GM11168 (cell line): ENCODE measurements around the gene DDAH2.
"Not testable (repeated sequence)": the region's sequence is repeated elsewhere in the genome, so short reads cannot be mapped to it uniquely, and the experiment has no call there.

ENCODE experiments used
- in situ Hi-C: fragments of 300-500 bp; cut with MboI; formaldehyde crosslinking; loops from one replicate; pipeline ENCODE4 v1.12.0; 2022; ENCODE audit warnings: low sequenced_read_pairs; ENCODE audit not compliant: unreplicated experiment

Gene DDAH2

DNA sequence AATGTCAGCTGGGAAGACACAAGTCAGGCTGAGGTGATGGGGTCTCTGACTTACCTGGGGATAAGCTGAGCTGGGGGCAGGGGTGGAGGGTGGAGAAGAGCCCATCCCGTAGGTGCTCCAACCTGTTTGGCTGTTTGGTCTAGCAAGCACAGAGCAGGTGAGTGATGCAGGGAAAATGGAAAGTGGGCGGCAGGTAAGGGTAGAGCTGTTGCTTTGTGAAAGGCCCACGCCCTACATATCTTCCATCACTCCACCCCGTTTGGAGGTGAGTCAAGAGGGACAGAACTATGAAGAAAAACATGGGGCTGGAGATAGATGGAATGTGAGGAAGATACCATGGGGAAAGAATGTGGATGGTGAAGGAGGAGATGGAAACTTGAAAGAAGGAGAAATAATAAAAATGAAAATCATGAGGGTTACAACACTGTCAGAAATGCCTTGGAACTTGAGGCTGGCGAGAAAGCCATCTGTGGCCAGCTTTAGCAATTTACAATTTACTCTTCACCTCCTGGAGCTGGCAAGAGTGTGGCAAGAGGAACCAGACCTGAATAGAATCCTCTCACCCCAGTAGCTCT is 8.8 kb downstream of the DDAH2 start:
- in situ Hi-C loops = no loop called here

GRCh38 chr6:31719001-31719400 is 10.1 kb downstream of the DDAH2 start:
- in situ Hi-C loops = no loop called here

DNA sequence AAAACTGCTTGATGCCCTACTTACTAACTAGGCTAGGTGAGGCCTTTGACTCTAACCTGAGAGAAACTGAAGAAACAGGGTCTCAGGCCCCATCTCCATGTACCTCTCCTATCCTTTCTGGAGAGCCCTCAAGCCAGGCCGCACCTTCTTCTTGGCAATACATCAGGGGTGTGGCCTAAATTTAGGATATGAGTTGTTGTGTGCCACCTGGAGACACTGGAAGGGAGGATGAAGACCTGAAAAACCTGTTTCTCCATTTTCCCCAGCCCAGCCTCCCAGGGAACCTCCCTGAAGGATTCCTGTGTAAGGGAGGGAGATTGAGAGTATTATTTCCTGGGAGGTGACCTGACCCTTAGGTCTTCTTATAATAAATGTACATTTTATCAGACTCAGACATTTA is 10.8 kb downstream of the DDAH2 start:
- in situ Hi-C loops = no loop called here

- in situ Hi-C loops = no loop called here
These were observed 11.4 kb downstream of the DDAH2 start for GRCh38 chr6:31717499-31718222.

DNA sequence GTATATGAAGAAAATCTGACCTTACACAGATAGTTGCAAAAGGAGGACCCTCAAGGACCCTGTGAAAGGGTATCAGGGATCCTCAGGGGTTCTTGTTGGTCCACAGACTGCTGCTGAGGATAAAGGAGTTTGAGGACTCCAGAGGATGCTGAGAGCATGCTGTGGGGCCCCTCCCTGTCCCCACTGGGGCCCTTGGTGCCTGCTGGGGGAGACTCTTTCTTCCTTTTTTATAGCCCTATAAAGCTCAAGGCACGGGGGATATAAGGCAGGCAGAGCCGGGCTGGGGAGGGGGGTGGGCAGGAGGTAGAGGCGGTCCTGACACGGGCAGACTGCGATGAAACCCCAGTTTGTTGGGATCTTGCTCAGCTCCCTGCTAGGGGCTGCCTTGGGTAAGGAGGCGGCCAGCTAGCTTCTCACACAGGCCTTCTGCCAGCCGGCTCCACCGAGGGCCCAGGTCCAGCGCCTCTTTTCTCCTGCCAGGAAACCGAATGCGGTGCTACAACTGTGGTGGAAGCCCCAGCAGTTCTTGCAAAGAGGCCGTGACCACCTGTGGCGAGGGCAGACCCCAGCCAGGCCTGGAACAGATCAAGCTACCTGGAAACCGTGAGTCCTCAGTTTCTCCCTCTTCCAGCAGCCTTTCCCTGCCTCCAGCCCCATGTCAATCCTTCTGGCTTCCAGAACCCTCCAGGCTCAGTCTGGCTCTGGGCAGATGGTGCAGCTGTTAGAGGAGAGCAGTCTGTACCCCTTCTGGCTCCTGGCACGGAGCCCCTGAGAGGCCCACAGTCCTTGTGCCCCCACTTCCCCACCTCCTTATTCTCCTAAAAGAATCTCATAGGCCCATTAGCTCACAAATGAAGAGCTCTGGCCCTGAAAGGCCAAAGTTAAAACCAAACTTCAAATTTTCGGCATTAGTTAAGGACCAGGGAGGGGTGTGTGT is 13.8 kb downstream of the DDAH2 start, which contains the start of gene LY6G6D:
Gene LY6G6D (plus strand): TSS at position 327 of the 937 bp plus-strand sequence. CDS start 8 bp downstream, at position 335.
- in situ Hi-C loops = no loop called here

DNA sequence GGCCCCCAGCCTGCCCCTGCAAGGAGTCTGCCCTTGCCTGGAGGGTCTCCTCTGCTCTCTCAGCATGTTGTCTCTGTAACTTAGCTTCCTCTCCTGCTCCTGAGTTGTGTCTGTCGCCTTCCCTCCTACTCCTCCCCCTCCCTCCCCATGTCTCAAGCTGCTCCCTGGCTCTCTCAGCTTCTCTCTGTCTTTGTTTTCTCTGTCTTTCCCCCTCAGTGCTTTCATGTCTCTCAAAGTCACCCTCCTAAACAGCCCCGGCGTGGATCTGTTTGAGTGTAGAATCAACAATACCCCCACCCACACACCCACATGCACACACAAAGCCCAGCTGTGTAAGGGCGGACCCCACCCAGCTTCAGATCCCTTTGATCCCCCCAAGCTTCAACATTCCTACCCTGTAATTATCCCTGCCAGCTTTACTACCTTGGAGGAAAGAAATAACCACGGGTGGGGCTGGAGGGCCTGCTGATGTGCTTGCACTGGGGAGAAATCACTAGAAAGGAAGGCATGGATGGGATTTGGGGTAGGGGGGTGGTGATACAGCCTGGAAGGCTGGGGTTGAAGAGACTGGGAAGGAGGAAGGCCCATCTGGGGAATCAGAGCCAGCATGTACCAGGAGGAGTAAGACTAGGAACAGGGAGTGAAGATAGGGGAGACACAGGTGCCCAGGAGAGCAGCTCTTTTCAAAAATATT is 15.0 kb downstream of the DDAH2 start:
- in situ Hi-C loops = no loop called here

DNA sequence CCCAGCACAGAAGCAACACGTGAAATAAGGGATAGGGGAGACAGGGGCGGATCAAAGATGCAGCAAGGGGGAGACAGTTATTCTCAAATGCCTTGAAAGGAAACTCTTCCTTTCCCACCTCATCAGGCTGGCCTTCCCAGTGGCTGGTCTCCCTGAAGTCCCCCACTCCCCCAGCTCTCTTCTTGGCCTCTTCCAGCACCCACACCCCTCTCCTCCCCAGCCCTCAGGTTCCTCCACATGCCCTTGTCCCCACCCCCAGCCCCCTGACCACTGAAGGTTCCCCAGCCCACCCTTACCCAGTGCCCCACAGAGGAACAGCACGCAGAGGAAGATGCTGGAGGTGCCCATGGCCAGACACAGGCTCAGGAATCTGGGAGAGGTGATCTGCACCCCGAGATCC is 15.6 kb downstream of the DDAH2 start:
- in situ Hi-C loops = no loop called here

DNA sequence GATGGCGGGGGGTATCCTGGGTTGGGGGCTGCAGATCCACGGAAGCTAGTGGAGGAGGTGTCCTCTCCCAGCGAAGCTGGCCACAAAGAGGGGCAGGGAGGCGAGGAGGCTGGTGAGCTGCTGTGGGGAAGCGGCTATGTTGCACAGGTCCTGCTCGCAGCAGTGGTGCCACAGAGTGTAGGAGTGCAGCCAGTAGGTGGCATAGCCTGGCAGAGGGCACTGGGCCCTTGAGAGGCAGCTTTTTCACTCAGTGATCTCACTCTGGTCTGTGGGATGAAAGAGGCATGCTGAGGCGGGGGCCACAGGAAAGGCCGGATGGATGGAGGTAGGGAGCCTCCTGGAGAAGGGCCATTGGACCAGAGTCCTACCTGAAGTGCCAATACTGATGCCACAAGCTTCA is 16.8 kb downstream of the DDAH2 start:
- in situ Hi-C loops = no loop called here

DNA sequence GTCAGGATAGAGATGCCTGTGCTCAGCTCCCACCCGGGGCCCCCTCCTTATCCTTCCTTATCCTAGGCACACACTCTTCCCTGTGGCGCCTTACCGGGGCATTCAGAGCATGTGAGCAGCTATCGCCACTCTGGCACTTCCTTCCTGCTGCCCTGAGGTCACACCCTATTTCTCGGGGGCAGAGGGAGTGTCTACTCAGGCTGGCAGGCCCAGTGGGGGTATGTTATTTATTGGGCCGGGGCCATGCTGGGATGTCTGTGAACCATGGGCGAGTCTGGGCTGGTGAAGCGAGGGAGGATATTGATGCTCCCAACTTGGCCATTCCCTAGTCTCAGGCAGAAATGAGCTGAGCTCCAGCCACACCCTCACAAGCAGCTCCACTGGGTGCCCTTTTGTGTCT is 17.9 kb downstream of the DDAH2 start:
- in situ Hi-C loops = no loop called here

DNA sequence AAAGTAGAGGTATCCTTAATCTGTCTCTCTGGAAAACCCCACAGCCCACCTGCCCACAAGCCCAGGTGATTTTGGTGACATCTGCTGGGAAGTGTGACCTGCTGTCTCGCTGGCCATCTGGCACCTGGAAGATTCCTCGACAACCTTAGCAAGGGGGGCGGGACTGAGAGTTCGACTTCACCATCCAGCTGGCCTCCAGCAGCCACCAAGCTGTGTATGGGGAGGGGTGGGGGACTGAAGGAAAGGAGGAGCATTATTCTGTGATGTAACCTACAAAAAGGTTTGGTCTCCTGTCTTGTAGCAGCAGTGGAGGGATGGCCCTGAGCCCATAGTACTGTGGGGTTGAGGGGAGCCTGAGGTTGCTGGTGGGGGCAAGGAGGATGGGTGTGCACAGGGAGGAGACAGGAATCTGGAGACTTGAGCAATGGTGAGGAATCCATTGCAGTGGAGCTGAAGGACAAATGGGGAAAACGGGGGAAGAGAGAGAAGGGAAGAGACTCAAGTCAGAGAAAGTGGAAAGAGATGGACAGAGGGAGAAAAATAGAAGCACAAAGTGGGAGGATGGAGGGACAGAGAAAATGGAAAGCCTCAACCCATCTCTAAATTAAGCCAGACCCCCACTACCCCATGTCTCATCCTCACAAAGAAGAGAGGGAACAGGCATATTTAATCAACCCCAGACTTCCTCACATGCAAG is 18.4 kb downstream of the DDAH2 start:
- in situ Hi-C loops = no loop called here

GRCh38 chr6:31709157-31709556 is 19.9 kb downstream of the DDAH2 start:
- in situ Hi-C loops = not testable (repeated sequence)

GRCh38 chr6:31708224-31708623 is 20.9 kb downstream of the DDAH2 start:
- in situ Hi-C loops = no loop called here

GRCh38 chr6:31707701-31708100 is 21.4 kb downstream of the DDAH2 start:
- in situ Hi-C loops = no loop called here

GRCh38 chr6:31706599-31706998 is 22.5 kb downstream of the DDAH2 start, which contains the start of gene LY6G6F:
Gene LY6G6F, plus strand, starts transcription at chr6:31706866. Its CDS starts 41 bp downstream, at chr6:31706907.
- in situ Hi-C loops = no loop called here

DNA sequence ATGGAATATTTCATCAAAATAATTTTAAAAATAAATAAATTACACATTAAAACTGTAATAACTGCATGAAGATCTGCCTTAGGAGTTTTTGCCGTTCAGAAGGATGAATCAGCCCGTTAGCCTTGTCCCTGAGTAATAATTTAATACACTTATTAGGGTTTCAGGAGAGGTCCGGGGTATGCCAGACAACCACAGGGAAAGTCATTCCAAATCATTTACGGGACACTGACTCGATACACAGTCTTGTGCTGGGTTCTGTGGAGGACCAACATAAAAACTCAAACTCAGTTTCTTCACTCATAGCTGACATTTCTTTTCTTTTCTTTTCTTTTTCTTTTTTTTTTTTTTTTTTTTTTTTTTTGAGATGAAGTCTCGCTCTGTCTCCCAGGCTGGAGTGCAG is 23.2 kb downstream of the DDAH2 start:
- in situ Hi-C loops = no loop called here

DNA sequence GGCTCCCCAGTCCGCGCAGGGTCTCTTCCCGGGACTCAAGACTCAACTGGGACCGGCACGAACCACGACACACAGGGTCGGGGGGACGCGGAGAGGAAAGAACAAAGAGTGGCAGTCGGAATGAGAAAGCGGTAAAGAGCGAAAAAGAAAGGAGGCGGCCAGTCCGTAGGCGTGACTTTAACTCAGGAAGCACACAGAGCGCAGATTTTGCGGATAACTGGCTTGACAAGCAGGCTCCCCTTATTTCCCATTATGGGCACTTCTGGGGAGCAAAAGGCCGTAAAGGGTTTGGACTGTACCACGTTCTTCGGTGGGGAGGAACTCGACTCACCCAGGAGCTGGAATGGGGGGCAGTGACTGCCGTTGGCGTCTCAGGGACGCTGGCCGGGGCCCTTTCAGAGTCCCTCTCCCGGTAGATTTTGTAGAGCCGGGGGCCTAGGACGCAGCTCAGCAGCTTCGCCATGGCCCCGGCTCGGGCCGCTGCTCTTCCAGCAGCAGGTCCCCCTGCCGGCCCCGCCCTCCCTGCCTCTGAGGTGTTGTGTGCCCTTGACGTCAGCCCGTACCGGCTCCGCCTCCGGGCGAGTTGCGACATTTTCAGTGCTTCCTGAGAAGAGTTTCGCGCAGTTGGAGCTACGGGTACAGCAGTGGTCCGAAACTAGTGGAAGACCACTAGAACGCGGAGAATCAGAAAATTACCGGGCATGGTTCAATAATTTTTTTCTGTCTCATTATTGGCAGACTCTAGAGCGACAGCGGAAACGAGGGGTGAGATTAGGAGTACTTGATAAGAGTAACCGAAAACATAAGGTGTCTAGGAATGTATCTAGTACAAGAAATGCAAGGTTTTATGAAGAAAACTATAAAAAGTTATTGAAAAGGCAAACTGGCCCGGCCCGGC is 26.0 kb downstream of the DDAH2 start, which contains the start of gene ABHD16A:
Gene ABHD16A (minus strand): TSS at position 506 of the 898 bp plus-strand sequence. CDS start 43 bp downstream, at position 463.
- in situ Hi-C loops = no loop called here

DNA sequence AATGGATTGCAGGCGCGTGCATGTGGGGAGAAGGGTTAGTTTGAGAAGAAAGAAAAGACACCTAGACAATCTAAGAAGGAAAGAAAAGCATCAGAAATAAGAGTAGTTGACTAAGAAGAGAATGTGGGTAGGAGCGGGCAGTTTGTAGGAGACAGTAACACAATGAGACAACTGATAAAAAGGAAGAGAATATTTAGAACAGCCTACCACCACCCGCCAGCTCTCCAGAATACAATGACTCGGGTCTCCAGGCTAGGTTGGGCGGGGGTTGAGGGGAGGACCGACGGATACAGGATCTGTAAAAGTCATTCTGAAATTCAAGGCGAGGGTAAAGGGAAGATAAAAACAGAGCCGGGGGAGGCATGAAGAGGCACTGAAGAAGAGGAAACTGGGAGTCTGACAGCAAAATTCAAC is 26.7 kb downstream of the DDAH2 start:
- in situ Hi-C loops = no loop called here

- in situ Hi-C loops = no loop called here
These were observed 27.3 kb downstream of the DDAH2 start for GRCh38 chr6:31701666-31702404.
